GM12878 (cell line): Measurements from ENCODE around the gene B3GNT9. TPM values are rescaled to one million over a fixed set of nuclear protein-coding genes. Genes with fewer than 3 reads are reported as not detected.

Experiments
- EP300 ChIP-seq, 2 experiments: fragments of 150-350 bp in 1 of 2; IDR thresholded peaks; 2 replicates each; pipeline ENCODE4 v1.6.1; 2011 to 2012; ENCODE audit warnings: low read depth in 2 of 2, low read length in 2 of 2, borderline replicate concordance in 1 of 2, improper control_type of control experiment in 1 of 2, inconsistent platforms in 1 of 2; ENCODE audit not compliant: control insufficient read depth in 1 of 2
- PRDM15 ChIP-seq: fragments of 450-650 bp; formaldehyde crosslinking; IDR thresholded peaks from 2 replicates; pipeline ENCODE4 v1.4.0; 2020; ENCODE audit warnings: mild to moderate bottlenecking, moderate library complexity
- RELA ChIP-seq: fragments of 450-650 bp; IDR thresholded peaks from 2 replicates; pipeline ENCODE4 v1.8.0; 2014; ENCODE audit warnings: borderline replicate concordance; ENCODE audit not compliant: partially characterized antibody
- USF1 ChIP-seq: IDR thresholded peaks from 2 replicates; pipeline ENCODE4 v1.6.1; 2011; ENCODE audit warnings: borderline replicate concordance, low read depth, mild to moderate bottlenecking, moderate library complexity, mixed read lengths, low read length; ENCODE audit not compliant: insufficient read depth; ENCODE audit errors: extremely low read length
- ZBTB40 ChIP-seq: fragments of 450-650 bp; IDR thresholded peaks from 2 replicates; pipeline ENCODE4 v1.6.1; 2016; ENCODE audit warnings: mild to moderate bottlenecking, moderate library complexity, borderline replicate concordance
- ZSCAN29 ChIP-seq: fragments of 450-650 bp; IDR thresholded peaks from 2 replicates; pipeline ENCODE4 v1.6.1; 2017; ENCODE audit warnings: mild to moderate bottlenecking, moderate library complexity
- polyA plus RNA-seq, 11 experiments: library from polyadenylated mRNA; depleted of rRNA in 4 of 11; unstranded in 6 of 11; stranded (reverse) in 5 of 11; fragments of >200 nt; fragmentation: Nextera tagmentation in 4 of 11; fragmentation: Illumina TruSeq in 1 of 11; extraction: Ambion mirVana in 4 of 11; extraction: Trizol in 1 of 11; gene quantifications; 1 replicate in 1 of 11; 2 replicates in 10 of 11; pipeline versions ENCODE4 v1.2.1 to v1.2.3, GENCODE V29; 2011 to 2016; ENCODE audit warnings: inconsistent platforms in 2 of 11, missing spikeins in 2 of 11, low read depth in 1 of 11
- total RNA-seq, 4 experiments: library from RNA; depleted of rRNA in 3 of 4; stranded (reverse); fragments of >200 nt in 3 of 4; fragmentation: Illumina TruSeq in 1 of 4; extraction: Trizol in 1 of 4; gene quantifications; 2 replicates each; pipeline versions ENCODE4 v1.2.1 to v1.2.3, GENCODE V29; 2013 to 2021

B3GNT9 gene
- total and polyA plus RNA-seq, 10 of the 15 experiments (the other 5 are each of a cell fraction or from before 2014, with no cell fraction given) = 0.08 to 5.0 (median 1.9) TPM

- TF ChIP-seq ZBTB40 = peak; percentile 87
- no peak for TF ChIP-seq EP300 (IDR thresholded peaks at IDR 0.05; ENCODE audit: borderline replicate concordance in 1 of 2, control insufficient read depth in 1 of 2, low read depth in 2 of 2, low read length in 2 of 2)
- peak; percentile 7 for TF ChIP-seq USF1
- no peak for TF ChIP-seq PRDM15
- 0 out of 2 replicates have a peak, but pooled peaks have one; percentile 52 for TF ChIP-seq ZSCAN29
- TF ChIP-seq RELA = no peak
Observed at GRCh38 chr16:67191995-67192681, 41.3 kb upstream of the B3GNT9 start, which contains the start of gene E2F4 (continued).
